Pancreas (tissue), 10 donors: ENCODE data around the gene COLEC11. TPM values are rescaled to one million over a fixed set of nuclear protein-coding genes. Genes with fewer than 3 reads are reported as not detected.

ENCODE experiments used
- ATAC-seq, 4 donors: fragments of 200-7000 bp; cut with Tn5 transposase; one replicate each; pipeline versions ENCODE4 v1.8.0 to v1.9.1; 2020; ENCODE audit warnings: mild to moderate bottlenecking in 4 of 4, moderate library complexity in 4 of 4
- DNase-seq, 6 donors: peaks; one replicate each; pipeline ENCODE4 v3.0.0-alpha.2; 2020
- FAIRE-seq: peaks from 2 replicates; lab custom pipeline; 2012; peaks lifted over from hg19 to GRCh38; lab: Jason Lieb, UNC
- H3K27ac ChIP-seq, 4 donors: fragments of 200-600 bp; sonication (generic); 1 replicate in 3 of 4; 2 replicates in 1 of 4; pipeline versions ENCODE4 v1.5.0 to v1.8.0; 2020
- H3K27me3 ChIP-seq, 4 donors: fragments of 200-600 bp; one replicate each; pipeline ENCODE4 v1.8.0; 2021
- H3K36me3 ChIP-seq, 3 donors: fragments of 200-600 bp; sonication (generic) in 1 of 3; one replicate each; pipeline versions ENCODE4 v1.5.0 to v1.8.0; 2020 to 2021
- H3K4me1 ChIP-seq, 3 donors: fragments of 200-600 bp; one replicate each; pipeline ENCODE4 v1.8.0; 2021
- H3K4me3 ChIP-seq, 4 donors: fragments of 200-600 bp; sonication (generic) in 2 of 4; one replicate each; pipeline versions ENCODE4 v1.5.0 to v1.8.0; 2020 to 2021
- H3K9me3 ChIP-seq, 4 donors: fragments of 200-600 bp; one replicate each; pipeline ENCODE4 v1.8.0; 2021
- WGBS, 2 donors: extraction: QIAGEN DNeasy Blood & Tissue Kit; methylation state at CpG; one replicate each; pipeline ENCODE4 v1.1.7; 2013; 5-methylcytosine and 5-hydroxymethylcytosine counted together
- intact Hi-C, 3 donors: fragments of 100-400 bp; cut with DNase I; formaldehyde crosslinking; loops; one replicate each; pipeline versions ENCODE4 v1.11.1 to v1.14.2; 2022
- polyA plus RNA-seq, 2 donors: library from polyadenylated mRNA; stranded (reverse); fragments of 200-250 nt; gene quantifications; one replicate each; pipeline ENCODE4 v1.2.3, GENCODE V29; 2013
- total RNA-seq, 6 donors: library from RNA; stranded (reverse); fragmentation: NEBNext Ultra II Directional in 4 of 6; extraction: Animal tissue kit (Norgen Biotek cat#: 25700) in 4 of 6; gene quantifications; one replicate each; pipeline versions ENCODE4 v1.2.1 to v1.2.4, GENCODE V29; 2021 to 2023
- TF ChIP-seq, protein P1 (sequence below), 4 donors: fragments of 200-600 bp; sonication (generic) in 3 of 4; IDR thresholded peaks; one replicate each; pipeline versions ENCODE4 v1.5.0 to v1.8.0; 2021; ENCODE audit warnings: antibody characterized with exemption in 4 of 4
- donor health status: healthy with polysubstance abuse.
- donor health status: DM: no; HTN: no; CAD: no; lungs with moderate emphysema.
- donor health status: DM: no; HTN: no; CAD: no.
- donor health status: control.
- donor health status: control.
- donor health status: Bipolar disorder and iron deficiency.
- donor health status: DM: yes; HTN: yes; CAD: no.
- donor health status: DM: no; HTN: no; CAD: no.
- donor health status: DM: no; HTN: no; CAD: no.
- donor health status: DM: yes; HTN: yes; CAD: no.

COLEC11 gene
- total and polyA plus RNA-seq, 8 donors, result 2.0 to 11.9 (median 3.5) TPM

DNA sequence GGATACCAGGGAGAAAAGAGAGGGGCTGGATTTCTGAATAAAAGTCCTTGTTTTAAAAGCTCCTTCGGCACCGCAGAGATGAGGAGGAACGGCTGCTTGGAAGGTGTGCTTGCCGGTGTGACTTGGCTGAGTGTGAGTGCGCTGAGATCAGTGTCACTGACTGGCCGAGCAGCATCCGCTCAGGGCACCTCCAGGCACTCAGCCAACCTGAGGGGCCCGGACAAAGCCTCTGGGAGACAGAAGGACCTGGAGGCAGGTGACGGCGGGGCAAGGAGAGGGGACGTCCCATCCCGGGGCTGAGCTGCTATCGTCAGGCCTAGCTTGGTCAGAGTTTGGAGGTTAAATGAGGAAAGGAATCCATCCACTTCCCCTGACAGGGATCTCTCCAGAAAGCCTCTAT is 46.3 kb downstream of the COLEC11 start:
- Histone ChIP-seq H3K4me3 (no peak overlapping the region), H3K36me3 (no peaks in the 10 kb centered on the region), H3K4me1 (no peaks in the 10 kb centered on the region), H3K27me3 (no peaks in the 10 kb centered on the region), H3K27ac (no peak overlapping the region), H3K9me3 (no peaks in the 10 kb centered on the region)
- no peak for FAIRE-seq
- TF ChIP-seq, protein P1, sequence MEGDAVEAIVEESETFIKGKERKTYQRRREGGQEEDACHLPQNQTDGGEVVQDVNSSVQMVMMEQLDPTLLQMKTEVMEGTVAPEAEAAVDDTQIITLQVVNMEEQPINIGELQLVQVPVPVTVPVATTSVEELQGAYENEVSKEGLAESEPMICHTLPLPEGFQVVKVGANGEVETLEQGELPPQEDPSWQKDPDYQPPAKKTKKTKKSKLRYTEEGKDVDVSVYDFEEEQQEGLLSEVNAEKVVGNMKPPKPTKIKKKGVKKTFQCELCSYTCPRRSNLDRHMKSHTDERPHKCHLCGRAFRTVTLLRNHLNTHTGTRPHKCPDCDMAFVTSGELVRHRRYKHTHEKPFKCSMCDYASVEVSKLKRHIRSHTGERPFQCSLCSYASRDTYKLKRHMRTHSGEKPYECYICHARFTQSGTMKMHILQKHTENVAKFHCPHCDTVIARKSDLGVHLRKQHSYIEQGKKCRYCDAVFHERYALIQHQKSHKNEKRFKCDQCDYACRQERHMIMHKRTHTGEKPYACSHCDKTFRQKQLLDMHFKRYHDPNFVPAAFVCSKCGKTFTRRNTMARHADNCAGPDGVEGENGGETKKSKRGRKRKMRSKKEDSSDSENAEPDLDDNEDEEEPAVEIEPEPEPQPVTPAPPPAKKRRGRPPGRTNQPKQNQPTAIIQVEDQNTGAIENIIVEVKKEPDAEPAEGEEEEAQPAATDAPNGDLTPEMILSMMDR (IDR thresholded peaks at IDR 0.05), result no peak
- DNase-seq, result peak in 1 of 6 donors; percentile 29
- intact Hi-C loops, result loop anchor here in 1 of 3 donors (10.0 kb wide), 1 partner anchor 216 kb away; no protein-coding TSS in a partner anchor
- no peak for ATAC-seq
- WGBS, 2 donors, result 74 to 83% methylated on average over 13 of the region's 13 CpGs

DNA sequence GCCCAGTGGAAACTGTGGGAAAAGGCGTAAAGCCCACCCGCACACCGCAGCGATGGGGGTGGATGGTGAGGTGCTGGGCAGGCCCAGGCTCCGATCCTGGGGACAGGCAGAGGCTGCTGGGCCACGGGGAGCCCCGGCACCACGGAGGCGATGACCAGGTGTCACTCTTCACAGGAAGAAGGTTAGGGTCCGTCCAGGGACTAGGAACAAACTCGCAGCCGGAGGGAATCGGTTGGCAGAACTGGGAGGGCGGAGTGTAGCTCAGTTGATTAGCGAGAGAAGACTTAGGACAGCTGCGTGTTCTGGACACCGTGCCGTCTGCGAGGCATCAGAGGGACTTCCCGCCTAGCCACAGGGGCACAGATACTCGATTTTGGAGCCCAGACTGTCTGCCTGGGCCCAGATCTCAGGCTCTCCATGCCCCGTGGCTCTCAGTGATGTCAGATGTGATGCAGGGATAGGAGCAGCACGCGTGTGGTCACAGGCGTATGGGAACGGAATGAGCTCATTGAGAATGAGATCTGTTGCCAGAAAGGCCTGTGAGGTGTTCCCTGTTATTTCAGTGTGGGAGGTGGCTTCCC is 47.0 kb downstream of the COLEC11 start:
- no peaks in the 10 kb centered on the region for H3K9me3 ChIP-seq
- FAIRE-seq (no peak), ATAC-seq (no peak), DNase-seq (peak in 2 of 6 donors; percentile 8 to 35)
- TF ChIP-seq, protein P1 (IDR thresholded peaks at IDR 0.05), result no peak
- intact Hi-C loops, result loop anchor here in 1 of 3 donors (10.0 kb wide), 1 partner anchor 217 kb away; no protein-coding TSS in a partner anchor
- no peaks in the 10 kb centered on the region for H3K36me3 ChIP-seq
- no peaks in the 10 kb centered on the region for H3K27me3 ChIP-seq
- WGBS, 2 donors, result 80 to 85% methylated on average over 26 of the region's 26 CpGs
- H3K4me1 ChIP-seq, result no peaks in the 10 kb centered on the region
- H3K27ac ChIP-seq, result no peak overlapping the region
- H3K4me3 ChIP-seq, result no peak overlapping the region

DNA sequence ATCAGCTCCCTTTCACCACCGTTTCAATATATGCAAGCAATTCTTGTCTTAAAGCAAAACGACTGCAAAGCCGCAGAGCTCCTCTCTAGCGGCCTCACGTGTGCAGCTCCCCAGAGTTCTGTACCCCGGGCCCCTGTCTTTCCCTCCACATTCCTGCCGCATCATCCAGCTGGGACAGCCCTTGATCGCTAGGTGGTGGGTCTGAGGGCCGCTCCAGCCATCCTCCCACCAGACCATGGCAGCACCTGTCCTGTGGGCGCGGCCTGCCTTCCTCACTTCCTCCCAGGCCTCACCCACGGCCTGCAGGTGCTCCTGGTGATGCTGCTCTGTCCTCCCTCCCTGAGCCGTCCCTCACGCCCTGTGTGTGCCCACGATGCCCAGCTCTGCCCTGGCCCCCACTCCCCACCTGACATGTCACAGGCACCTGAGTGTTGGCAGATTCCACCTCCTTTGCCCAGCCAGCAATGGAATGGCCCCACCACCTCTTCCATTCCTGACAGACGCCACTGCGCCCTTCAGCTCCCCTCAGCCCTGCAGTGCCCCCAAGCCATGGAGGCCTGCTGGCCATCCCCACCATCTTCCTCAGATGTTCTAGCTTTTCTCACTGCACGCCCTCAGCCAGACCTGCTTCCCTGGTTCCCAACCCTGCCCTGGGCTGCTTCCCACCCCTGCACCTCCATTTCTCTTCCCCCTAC is 47.8 kb downstream of the COLEC11 start:
- H3K4me3 ChIP-seq, result no peak overlapping the region
- ATAC-seq (no peak), FAIRE-seq (no peak), DNase-seq (peak in 2 of 6 donors; percentile 4 to 48)
- H3K27ac ChIP-seq, result no peak overlapping the region
- 74 to 86% methylated on average over 18 of the region's 18 CpGs for WGBS, 2 donors
- no peaks in the 10 kb centered on the region for H3K36me3 ChIP-seq
- H3K4me1 ChIP-seq, result no peaks in the 10 kb centered on the region
- intact Hi-C loops, result loop anchor here in 1 of 3 donors (10.0 kb wide), 1 partner anchor 218 kb away; no protein-coding TSS in a partner anchor
- TF ChIP-seq, protein P1 (IDR thresholded peaks at IDR 0.05), result no peak
- H3K27me3 ChIP-seq, result no peaks in the 10 kb centered on the region
- H3K9me3 ChIP-seq, result no peaks in the 10 kb centered on the region

DNA sequence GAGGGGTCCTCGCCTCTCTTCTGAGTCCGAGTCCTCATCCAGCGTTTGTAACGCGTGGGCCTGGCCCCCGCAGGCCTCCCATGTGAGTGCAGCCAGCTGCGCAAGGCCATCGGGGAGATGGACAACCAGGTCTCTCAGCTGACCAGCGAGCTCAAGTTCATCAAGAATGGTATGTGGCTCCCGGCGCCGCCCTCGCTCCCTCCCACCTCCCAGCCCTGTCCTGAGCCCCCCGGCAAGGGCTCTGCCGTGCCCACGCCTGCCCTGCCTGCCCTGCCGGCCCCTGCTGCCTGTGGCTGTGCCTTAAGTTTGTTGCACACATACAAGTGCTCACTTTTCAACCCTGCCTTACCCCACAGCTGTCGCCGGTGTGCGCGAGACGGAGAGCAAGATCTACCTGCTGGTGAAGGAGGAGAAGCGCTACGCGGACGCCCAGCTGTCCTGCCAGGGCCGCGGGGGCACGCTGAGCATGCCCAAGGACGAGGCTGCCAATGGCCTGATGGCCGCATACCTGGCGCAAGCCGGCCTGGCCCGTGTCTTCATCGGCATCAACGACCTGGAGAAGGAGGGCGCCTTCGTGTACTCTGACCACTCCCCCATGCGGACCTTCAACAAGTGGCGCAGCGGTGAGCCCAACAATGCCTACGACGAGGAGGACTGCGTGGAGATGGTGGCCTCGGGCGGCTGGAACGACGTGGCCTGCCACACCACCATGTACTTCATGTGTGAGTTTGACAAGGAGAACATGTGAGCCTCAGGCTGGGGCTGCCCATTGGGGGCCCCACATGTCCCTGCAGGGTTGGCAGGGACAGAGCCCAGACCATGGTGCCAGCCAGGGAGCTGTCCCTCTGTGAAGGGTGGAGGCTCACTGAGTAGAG is 48.7 kb downstream of the COLEC11 start:
- TF ChIP-seq, protein P1 (IDR thresholded peaks at IDR 0.05), result no peak
- no peaks in the 10 kb centered on the region for H3K27me3 ChIP-seq
- no peak overlapping the region for H3K4me3 ChIP-seq
- ATAC-seq (no peak), FAIRE-seq (no peak), DNase-seq (peak in 1 of 6 donors; percentile 41)
- H3K4me1 ChIP-seq, result no peaks in the 10 kb centered on the region
- H3K36me3 ChIP-seq, result no peaks in the 10 kb centered on the region
- intact Hi-C loops, result loop anchor here in 1 of 3 donors (10.0 kb wide), 1 partner anchor 219 kb away; no protein-coding TSS in a partner anchor
- 82 to 90% methylated on average over 48 of the region's 48 CpGs for WGBS, 2 donors
- H3K9me3 ChIP-seq, result no peaks in the 10 kb centered on the region
- H3K27ac ChIP-seq, result no peak overlapping the region
